Endothelial cell of umbilical vein (primary cell): ENCODE measurements around the gene KLHDC4. TPM values are rescaled to one million over a fixed set of nuclear protein-coding genes. Genes with fewer than 3 reads are reported as not detected.

Experiments
- BruUV-seq: library from RNA; stranded (reverse); fragments of 400-500 nt; replicated peaks from 2 replicates; lab custom pipeline; 2021; lab: Mats Ljungman, UMichigan
- CTCF ChIA-PET: fragments of 300-600, 350-600 bp; sonication (Branson Sonifier 250); formaldehyde crosslinking; loops from one replicate; lab custom pipeline; 2021; ENCODE audit warnings: antibody characterized with exemption, inconsistent platforms; lab: Charles Lee
- POLR2A ChIA-PET: fragments of 300-600, 350-600 bp; sonication (Branson Sonifier 250); formaldehyde crosslinking; loops from one replicate; lab custom pipeline; 2021; ENCODE audit warnings: antibody characterized with exemption, inconsistent platforms; lab: Charles Lee
- DNase-seq: peaks from one replicate; pipeline ENCODE4 v3.0.0-alpha.2; 2011; ENCODE audit warnings: low read depth, low spot score
- FAIRE-seq: peaks from 2 replicates; lab custom pipeline; 2011; peaks lifted over from hg19 to GRCh38; lab: Jason Lieb, UNC
- H2AFZ ChIP-seq: 2 replicates; pipeline ENCODE4 v1.6.0; 2012; ENCODE audit warnings: low read depth, low read length, control low read depth, inconsistent platforms
- H3K27ac ChIP-seq: 2 replicates; pipeline ENCODE4 v1.5.1; 2011; ENCODE audit warnings: low read depth, mild to moderate bottlenecking, control low read depth, low read length, moderate library complexity; ENCODE audit not compliant: insufficient read depth
- H3K27me3 ChIP-seq, 2 experiments: 2 replicates each; pipeline versions ENCODE4 v1.6.0 to v1.6.1; 2011; ENCODE audit warnings: low read length in 2 of 2, mixed read lengths in 1 of 2; ENCODE audit not compliant: control insufficient read depth in 2 of 2, insufficient read depth in 2 of 2
- H3K36me3 ChIP-seq, 2 experiments: 2 replicates in 1 of 2; 3 replicates in 1 of 2; pipeline ENCODE4 v1.5.1; 2011; ENCODE audit warnings: low read length in 2 of 2, mild to moderate bottlenecking in 1 of 2, moderate library complexity in 1 of 2; ENCODE audit not compliant: control insufficient read depth in 2 of 2, insufficient read depth in 2 of 2; ENCODE audit errors: extremely low read depth in 1 of 2
- H3K4me1 ChIP-seq: 3 replicates; pipeline ENCODE4 v1.5.1; 2011; ENCODE audit warnings: mild to moderate bottlenecking, low read length; ENCODE audit not compliant: control insufficient read depth, insufficient read depth; ENCODE audit errors: extremely low read depth
- H3K4me2 ChIP-seq: 2 replicates; pipeline ENCODE4 v1.6.1; 2011; ENCODE audit warnings: low read length, control low read depth, mixed read lengths; ENCODE audit not compliant: insufficient read depth
- H3K4me3 ChIP-seq, 3 experiments: fragments of 200-600 bp in 1 of 3; sonication (generic), shearing (Covaris generic) in 1 of 3; replicated peaks in 1 of 3; 2 replicates each; pipeline ENCODE4 v1.5.1; 2011 to 2016; ENCODE audit warnings: control low read depth in 3 of 3, low read length in 3 of 3, mild to moderate bottlenecking in 2 of 3, inconsistent platforms in 1 of 3, low read depth in 1 of 3, moderate library complexity in 1 of 3; ENCODE audit not compliant: insufficient read depth in 1 of 3
- H3K79me2 ChIP-seq: 2 replicates; pipeline ENCODE4 v1.6.0; 2012; ENCODE audit warnings: low read length, inconsistent platforms; ENCODE audit not compliant: control insufficient read depth, insufficient read depth
- H3K9ac ChIP-seq: replicated peaks from 2 replicates; pipeline ENCODE3; 2011; ENCODE audit warnings: low read length, control low read depth; ENCODE audit not compliant: insufficient read depth; ENCODE audit errors: extremely low read depth
- H3K9me1 ChIP-seq: replicated peaks from 3 replicates; pipeline ENCODE4 v1.6.0; 2011; ENCODE audit warnings: mild to moderate bottlenecking, low read length; ENCODE audit not compliant: control insufficient read depth, insufficient read depth; ENCODE audit errors: extremely low read depth
- H3K9me3 ChIP-seq: replicated peaks from 2 replicates; pipeline ENCODE4 v1.5.1; 2012; ENCODE audit warnings: low read length, inconsistent platforms; ENCODE audit not compliant: control insufficient read depth, insufficient read depth
- H4K20me1 ChIP-seq: replicated peaks from 2 replicates; pipeline ENCODE3; 2011; ENCODE audit warnings: mild to moderate bottlenecking, low read length; ENCODE audit not compliant: control insufficient read depth, insufficient read depth; ENCODE audit errors: extremely low read depth
- EZH2 ChIP-seq: IDR thresholded peaks from 2 replicates; pipeline ENCODE4 v1.6.1; 2012; ENCODE audit warnings: borderline replicate concordance, low read depth, mild to moderate bottlenecking, moderate library complexity, low read length, inconsistent platforms; ENCODE audit not compliant: severe bottlenecking
- FOS ChIP-seq: IDR thresholded peaks from 2 replicates; pipeline ENCODE4 v1.6.1; 2011; ENCODE audit warnings: mild to moderate bottlenecking, low read length, moderate library complexity, borderline replicate concordance; ENCODE audit not compliant: insufficient read depth
- GATA2 ChIP-seq: IDR thresholded peaks from 2 replicates; pipeline ENCODE4 v1.7.0; 2011; ENCODE audit warnings: low read depth, mild to moderate bottlenecking, moderate library complexity, mixed read lengths, low read length; ENCODE audit not compliant: insufficient read length, insufficient read depth
- JUN ChIP-seq: IDR thresholded peaks from 2 replicates; pipeline ENCODE4 v1.6.1; 2011; ENCODE audit warnings: borderline replicate concordance, low read depth; ENCODE audit not compliant: insufficient read length, insufficient read depth
- MYC ChIP-seq: IDR thresholded peaks from one replicate; pipeline ENCODE4 v1.6.1; 2011; ENCODE audit warnings: mild to moderate bottlenecking, low read depth, low read length
- POLR2A ChIP-seq: IDR thresholded peaks from 2 replicates; pipeline ENCODE4 v1.6.1; 2012; ENCODE audit warnings: low read depth, mild to moderate bottlenecking, control low read depth, low read length
- POLR2AphosphoS5 ChIP-seq: IDR thresholded peaks from 2 replicates; pipeline ENCODE4 v1.6.1; 2012; ENCODE audit warnings: low read depth, mild to moderate bottlenecking, control low read depth, low read length, moderate library complexity; ENCODE audit not compliant: insufficient read depth
- dilution Hi-C: fragments of 300-500 bp; cut with MboI; formaldehyde crosslinking; loops from one replicate; pipeline ENCODE4 v1.15.0; 2019; ENCODE audit warnings: low sequenced_read_pairs; ENCODE audit not compliant: extremely low pct_ligation_motif_present
- intact Hi-C: fragments of 100-400 bp; cut with micrococcal nuclease; formaldehyde crosslinking; loops from one replicate; pipeline ENCODE4 v1.10.0; 2022
- polyA plus RNA-seq, 4 experiments: library from polyadenylated mRNA; depleted of rRNA in 3 of 4; stranded (reverse) in 3 of 4; unstranded in 1 of 4; fragments of >200 nt; gene quantifications; 2 replicates each; pipeline versions ENCODE4 v1.2.1 to v1.2.3, GENCODE V29; 2011 to 2012; ENCODE audit warnings: missing spikeins in 1 of 4
- total RNA-seq: library from RNA; stranded (reverse); gene quantifications from 2 replicates; pipeline ENCODE4 v1.2.3, GENCODE V29; 2021
- TF ChIP-seq, protein P1 (sequence below): IDR thresholded peaks from 2 replicates; pipeline ENCODE4 v1.6.1; 2011; ENCODE audit not compliant: insufficient read depth, insufficient read length
- TF ChIP-seq, protein P2 (sequence below), 2 donors: IDR thresholded peaks; 1 replicate in 1 of 2; 2 replicates in 1 of 2; pipeline ENCODE4 v1.5.1; 2011; ENCODE audit warnings: low read length in 2 of 2, mild to moderate bottlenecking in 2 of 2, moderate library complexity in 2 of 2, control low read depth in 1 of 2, inconsistent platforms in 1 of 2, low read depth in 1 of 2; ENCODE audit not compliant: insufficient read depth in 1 of 2; ENCODE audit errors: extremely low read depth in 1 of 2

The KLHDC4 gene
- total and polyA plus RNA-seq, 2 donors (not counting 3 experiments of a cell fraction or from before 2014, with no cell fraction given), result 24.7 to 46.2 TPM

DNA sequence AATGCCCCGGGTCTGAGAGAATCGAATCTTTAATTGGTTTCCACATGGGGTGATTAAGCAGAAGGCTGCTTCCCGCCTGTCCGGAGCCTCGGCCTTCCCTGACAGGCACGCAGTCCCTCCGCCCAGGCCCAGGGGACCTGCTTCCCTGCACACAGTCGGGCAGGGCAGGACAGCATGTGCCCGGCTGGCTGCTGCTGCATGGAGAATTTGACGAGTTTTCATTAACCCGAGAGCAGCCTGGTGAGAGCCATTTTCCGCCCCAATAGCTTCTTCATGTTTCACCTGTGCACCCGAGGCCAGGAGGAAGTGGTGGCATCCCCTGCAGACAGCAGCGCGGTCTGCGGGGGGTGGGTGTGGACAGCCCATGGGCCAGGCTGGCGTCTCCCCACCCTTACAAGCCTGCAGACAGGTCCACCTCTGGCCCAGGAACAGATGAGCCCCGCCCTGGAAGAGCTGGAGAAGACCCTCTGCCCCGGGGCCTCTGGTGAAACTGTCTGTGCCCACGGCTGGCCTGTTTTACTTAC is 67.0 kb downstream of the KLHDC4 start:
- Histone ChIP-seq H3K9me3 (no peaks in the 10 kb centered on the region), H2AFZ (no peak overlapping the region), H3K36me3 (peaks cover 0 to 4% of the 10 kb centered on the region in 2 experiments), H3K9me1 (no peaks in the 10 kb centered on the region), H3K4me3 (no peak overlapping the region), H3K27ac (no peak overlapping the region), H3K79me2 (no peaks in the 10 kb centered on the region), H4K20me1 (no peaks in the 10 kb centered on the region), H3K4me2 (no peak overlapping the region), H3K4me1 (peaks cover 20% of the 10 kb centered on the region), H3K9ac (no peak overlapping the region), H3K27me3 (no peaks in the 10 kb centered on the region)
- DNase-seq (no peak), FAIRE-seq (no peak)
- dilution Hi-C loops, result no loop called here
- POLR2A ChIA-PET, result interaction anchor here (0.6 kb wide), 1 partner anchor 862 kb away, joined by 3 read pairs; no protein-coding TSS in a partner anchor
- intact Hi-C loops, result no loop called here
- CTCF ChIA-PET, result no interaction called here
- TF ChIP-seq, protein P1, sequence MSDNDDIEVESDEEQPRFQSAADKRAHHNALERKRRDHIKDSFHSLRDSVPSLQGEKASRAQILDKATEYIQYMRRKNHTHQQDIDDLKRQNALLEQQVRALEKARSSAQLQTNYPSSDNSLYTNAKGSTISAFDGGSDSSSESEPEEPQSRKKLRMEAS, result no peak
- TF ChIP-seq GATA2, result no peak
- TF ChIP-seq FOS, result no peak
- TF ChIP-seq POLR2A, result no peak
- TF ChIP-seq POLR2AphosphoS5, result no peak
- no peak for TF ChIP-seq MYC
- no peak for TF ChIP-seq JUN
- BruUV-seq, result no TSS peak

DNA sequence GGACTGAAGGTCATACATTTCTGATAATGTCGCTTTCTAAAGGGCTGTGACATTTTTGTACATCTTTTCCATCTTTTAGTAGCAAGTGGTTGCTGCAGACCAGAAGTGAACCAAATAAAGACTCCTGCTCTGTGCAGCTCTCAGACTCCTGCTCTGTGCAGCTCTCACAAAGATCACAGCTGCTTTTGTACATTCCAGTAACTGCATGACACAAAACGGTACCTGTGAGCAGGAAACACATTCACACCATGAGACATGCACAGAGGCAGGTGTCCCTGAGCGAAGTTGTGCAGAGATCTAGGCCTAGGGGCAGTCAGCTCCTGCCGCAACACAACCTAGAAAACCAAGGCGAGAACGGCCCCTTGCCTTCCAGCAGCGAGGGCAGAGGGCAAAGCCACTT is 67.5 kb downstream of the KLHDC4 start:
- BruUV-seq, result no TSS peak
- no peak overlapping the region for H2AFZ ChIP-seq
- no peaks in the 10 kb centered on the region for H4K20me1 ChIP-seq
- no peak overlapping the region for H3K9ac ChIP-seq
- peaks cover 0 to 4% of the 10 kb centered on the region in 2 experiments for H3K36me3 ChIP-seq
- ChIA-PET CTCF (no interaction called here), POLR2A (interaction anchor here (0.6 kb wide), 1 partner anchor 863 kb away, joined by 3 read pairs; no protein-coding TSS in a partner anchor)
- dilution Hi-C loops, result no loop called here
- no peaks in the 10 kb centered on the region for H3K79me2 ChIP-seq
- no peak overlapping the region for H3K4me3 ChIP-seq
- no peak for FAIRE-seq
- TF ChIP-seq MYC (no peak), POLR2A (no peak), POLR2AphosphoS5 (no peak), EZH2 (no peak), JUN (no peak), GATA2 (no peak), FOS (no peak)
- TF ChIP-seq, protein P2, sequence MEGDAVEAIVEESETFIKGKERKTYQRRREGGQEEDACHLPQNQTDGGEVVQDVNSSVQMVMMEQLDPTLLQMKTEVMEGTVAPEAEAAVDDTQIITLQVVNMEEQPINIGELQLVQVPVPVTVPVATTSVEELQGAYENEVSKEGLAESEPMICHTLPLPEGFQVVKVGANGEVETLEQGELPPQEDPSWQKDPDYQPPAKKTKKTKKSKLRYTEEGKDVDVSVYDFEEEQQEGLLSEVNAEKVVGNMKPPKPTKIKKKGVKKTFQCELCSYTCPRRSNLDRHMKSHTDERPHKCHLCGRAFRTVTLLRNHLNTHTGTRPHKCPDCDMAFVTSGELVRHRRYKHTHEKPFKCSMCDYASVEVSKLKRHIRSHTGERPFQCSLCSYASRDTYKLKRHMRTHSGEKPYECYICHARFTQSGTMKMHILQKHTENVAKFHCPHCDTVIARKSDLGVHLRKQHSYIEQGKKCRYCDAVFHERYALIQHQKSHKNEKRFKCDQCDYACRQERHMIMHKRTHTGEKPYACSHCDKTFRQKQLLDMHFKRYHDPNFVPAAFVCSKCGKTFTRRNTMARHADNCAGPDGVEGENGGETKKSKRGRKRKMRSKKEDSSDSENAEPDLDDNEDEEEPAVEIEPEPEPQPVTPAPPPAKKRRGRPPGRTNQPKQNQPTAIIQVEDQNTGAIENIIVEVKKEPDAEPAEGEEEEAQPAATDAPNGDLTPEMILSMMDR (IDR thresholded peaks at IDR 0.05; ENCODE audit: extremely low read depth in 1 of 2, insufficient read depth in 1 of 2, low read depth in 1 of 2, low read length in 2 of 2), result no peak
- TF ChIP-seq, protein P1, result no peak
- H3K4me1 ChIP-seq, result peaks cover 15% of the 10 kb centered on the region
- no peaks in the 10 kb centered on the region for H3K9me1 ChIP-seq
- H3K27ac ChIP-seq, result no peak overlapping the region
- no peaks in the 10 kb centered on the region for H3K27me3 ChIP-seq
- H3K4me2 ChIP-seq, result no peak overlapping the region
- no peak for DNase-seq
- intact Hi-C loops, result no loop called here
- no peaks in the 10 kb centered on the region for H3K9me3 ChIP-seq
